Endodermal cell (in vitro differentiated cells): ENCODE data around the gene CHRNA3. TPM values are rescaled to one million over a fixed set of nuclear protein-coding genes. Genes with fewer than 3 reads are reported as not detected.

Experiments used
- DNase-seq: peaks from one replicate; pipeline ENCODE4 v3.0.0-alpha.2; 2017
- H3K27ac ChIP-seq: 2 replicates; pipeline ENCODE4 v1.5.1; 2013; ENCODE audit warnings: mild to moderate bottlenecking, low read depth, low read length, moderate library complexity
- H3K27me3 ChIP-seq: 2 replicates; pipeline ENCODE4 v1.6.1; 2013; ENCODE audit warnings: mild to moderate bottlenecking, low read length, moderate library complexity; ENCODE audit not compliant: insufficient read depth, control insufficient read depth, poor library complexity, severe bottlenecking
- H3K36me3 ChIP-seq: 2 replicates; pipeline ENCODE4 v1.7.0; 2013; ENCODE audit warnings: mild to moderate bottlenecking, low read length, moderate library complexity; ENCODE audit not compliant: control insufficient read depth, insufficient read depth
- H3K4me1 ChIP-seq: one replicate; pipeline ENCODE4 v1.7.0; 2013; ENCODE audit warnings: low read length; ENCODE audit not compliant: control insufficient read depth, insufficient read depth
- H3K4me3 ChIP-seq: 2 replicates; pipeline ENCODE4 v1.5.1; 2013; ENCODE audit warnings: mild to moderate bottlenecking, low read length, moderate library complexity
- H3K9ac ChIP-seq: 2 replicates; pipeline ENCODE4 v1.6.1; 2013; ENCODE audit warnings: mild to moderate bottlenecking, low read length, moderate library complexity; ENCODE audit not compliant: poor library complexity, severe bottlenecking; ENCODE audit errors: extremely low read depth
- H3K9me3 ChIP-seq: 2 replicates; pipeline ENCODE4 v1.6.1; 2013; ENCODE audit warnings: mild to moderate bottlenecking, low read length, moderate library complexity; ENCODE audit not compliant: control insufficient read depth
- H3K27ac Mint-ChIP-seq: 2 replicates; pipeline ENCODE4 v1.8.0; 2020; ENCODE audit warnings: mixed read lengths
- H3K27me3 Mint-ChIP-seq: 2 replicates; pipeline ENCODE4 v1.8.0; 2021; ENCODE audit warnings: mild to moderate bottlenecking, mixed read lengths; ENCODE audit not compliant: insufficient read depth
- H3K36me3 Mint-ChIP-seq: 2 replicates; pipeline ENCODE4 v1.8.0; 2020; ENCODE audit warnings: low read depth, mixed read lengths
- H3K4me1 Mint-ChIP-seq: 2 replicates; pipeline ENCODE4 v1.8.0; 2020; ENCODE audit warnings: mixed read lengths
- H3K4me3 Mint-ChIP-seq: 2 replicates; pipeline ENCODE4 v1.8.0; 2020; ENCODE audit warnings: mild to moderate bottlenecking, moderate library complexity, mixed read lengths
- H3K9me3 Mint-ChIP-seq: 2 replicates; pipeline ENCODE4 v1.8.0; 2020; ENCODE audit warnings: mild to moderate bottlenecking, mixed read lengths
- CTCF ChIP-seq: fragments of 200-600 bp; sonication (generic); conservative IDR thresholded peaks from 2 replicates; pipeline ENCODE4 v1.5.0; 2021; ENCODE audit warnings: antibody characterized with exemption, mild to moderate bottlenecking
- WGBS, 2 experiments: methylation state at CpG; one replicate each; pipeline versions ENCODE4 v1.1.5 to v1.1.7; 2013; ENCODE audit warnings: missing lambda C conversion rate in 2 of 2, mixed read lengths in 1 of 2; ENCODE audit not compliant: insufficient coverage in 1 of 2, insufficient read length in 1 of 2; 5-methylcytosine and 5-hydroxymethylcytosine counted together
- total RNA-seq, 2 donors: library from RNA; stranded (reverse); fragmentation: NEBNext Ultra II Directional in 1 of 2; extraction: Animal tissue kit (Norgen Biotek cat#: 25700) in 1 of 2; gene quantifications; 2 replicates in 1 of 2; 3 replicates in 1 of 2; pipeline ENCODE4 v1.2.1, GENCODE V29; 2021

Gene CHRNA3
- total RNA-seq, 2 donors from 2014 or later, result 1.6 to 3.7 TPM

- no peak for TF ChIP-seq CTCF
- H3K4me1 ChIP-seq, result no peaks in the 10 kb centered on the region
- H3K4me3 Mint-ChIP-seq, result no peak overlapping the region
- H3K27ac ChIP-seq, result no peak overlapping the region
- peaks cover 2% of the 10 kb centered on the region for H3K9me3 Mint-ChIP-seq
- no peaks in the 10 kb centered on the region for H3K27me3 Mint-ChIP-seq
- H3K27me3 ChIP-seq, result no peaks in the 10 kb centered on the region
- no peaks in the 10 kb centered on the region for H3K9me3 ChIP-seq
- H3K36me3 Mint-ChIP-seq, result peaks cover 29% of the 10 kb centered on the region
- DNase-seq, result no peak
- H3K4me1 Mint-ChIP-seq, result no peaks in the 10 kb centered on the region
- H3K27ac Mint-ChIP-seq, result no peak overlapping the region
- no peak overlapping the region for H3K9ac ChIP-seq
- H3K4me3 ChIP-seq, result no peak overlapping the region
- peaks cover 29% of the 10 kb centered on the region for H3K36me3 ChIP-seq
- WGBS, 2 experiments, result 88 to 94% methylated on average over 5 of the region's 5 CpGs
These were observed 68.2 kb downstream of the CHRNA3 start for GRCh38 chr15:78552597-78552996.

GRCh38 chr15:78551902-78552301 lies 68.9 kb downstream of the CHRNA3 start:
- Histone ChIP-seq H3K27me3 (no peaks in the 10 kb centered on the region), H3K9me3 (no peaks in the 10 kb centered on the region), H3K4me1 (no peaks in the 10 kb centered on the region), H3K27ac (no peak overlapping the region), H3K9ac (no peak overlapping the region), H3K36me3 (peaks cover 36% of the 10 kb centered on the region), H3K4me3 (no peak overlapping the region)
- Mint-ChIP-seq H3K27ac (no peak overlapping the region), H3K4me1 (no peaks in the 10 kb centered on the region), H3K27me3 (no peaks in the 10 kb centered on the region), H3K4me3 (no peak overlapping the region), H3K9me3 (no peaks in the 10 kb centered on the region), H3K36me3 (peaks cover 32% of the 10 kb centered on the region)
- 96 to 97% methylated on average over 4 to 5 of the region's 5 CpGs for WGBS, 2 experiments
- TF ChIP-seq CTCF, result no peak
- no peak for DNase-seq

GRCh38 chr15:78550815-78551214 lies 70.0 kb downstream of the CHRNA3 start:
- Histone ChIP-seq H3K36me3 (peaks cover 45% of the 10 kb centered on the region), H3K4me3 (no peak overlapping the region), H3K27me3 (no peaks in the 10 kb centered on the region), H3K4me1 (no peaks in the 10 kb centered on the region), H3K9ac (no peak overlapping the region), H3K27ac (no peak overlapping the region), H3K9me3 (no peaks in the 10 kb centered on the region)
- Mint-ChIP-seq H3K9me3 (no peaks in the 10 kb centered on the region), H3K27me3 (no peaks in the 10 kb centered on the region), H3K27ac (no peak overlapping the region), H3K4me3 (no peak overlapping the region), H3K4me1 (no peaks in the 10 kb centered on the region), H3K36me3 (peaks cover 43% of the 10 kb centered on the region)
- TF ChIP-seq CTCF, result no peak
- 84 to 91% methylated on average over 2 to 3 of the region's 3 CpGs for WGBS, 2 experiments
- DNase-seq, result no peak
